Gastroesophageal sphincter (tissue), 3 donors: Measurements from ENCODE around the gene EHD1.

ENCODE experiments used
- CTCF ChIP-seq, 4 experiments: fragments of 200-600 bp in 2 of 4; fragments of 450-650 bp in 2 of 4; sonication (generic) in 1 of 4; IDR thresholded peaks; one replicate each; pipeline ENCODE4 v1.5.1; 2017 to 2019; ENCODE audit warnings: antibody characterized with exemption in 4 of 4, mild to moderate bottlenecking in 2 of 4, moderate library complexity in 2 of 4
- EP300 ChIP-seq: sonication (generic); formaldehyde crosslinking; IDR thresholded peaks from one replicate; pipeline ENCODE4 v1.6.1; 2017; ENCODE audit warnings: antibody characterized with exemption, mild to moderate bottlenecking
- POLR2A ChIP-seq, 2 donors: fragments of 450-650 bp; IDR thresholded peaks; one replicate each; pipeline ENCODE4 v1.6.1; 2017; ENCODE audit warnings: antibody characterized with exemption in 2 of 2, mild to moderate bottlenecking in 2 of 2, moderate library complexity in 1 of 2
- POLR2AphosphoS5 ChIP-seq: sonication (generic); formaldehyde crosslinking; IDR thresholded peaks from one replicate; pipeline ENCODE4 v1.6.1; 2017; ENCODE audit warnings: antibody characterized with exemption

DNA sequence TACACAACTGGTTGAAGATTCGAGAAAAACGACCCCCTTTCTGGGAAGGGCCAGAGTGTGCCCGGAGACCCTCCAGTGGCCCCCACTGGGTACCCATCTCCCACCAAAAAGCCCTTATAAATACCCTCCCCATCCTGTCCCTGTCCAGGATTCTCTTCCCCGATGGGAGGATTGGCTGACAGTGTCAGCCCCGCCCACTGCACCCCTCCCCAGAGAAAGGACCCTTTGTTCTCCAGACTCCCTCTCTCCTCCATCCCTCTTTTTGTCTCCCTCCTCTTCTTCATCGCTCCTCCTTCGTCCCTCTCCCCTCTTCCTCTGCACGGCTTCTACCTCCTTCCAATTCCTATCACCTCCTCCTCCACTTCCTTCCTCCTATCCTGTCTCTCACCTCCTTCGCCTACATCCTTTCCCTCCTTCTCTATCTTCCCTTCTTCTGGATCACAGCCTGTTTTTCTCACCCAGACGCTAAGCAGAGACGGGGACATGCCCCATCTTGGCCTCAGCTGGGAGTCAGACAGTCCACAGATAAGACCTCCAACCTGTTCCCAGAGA lies 54.8 kb downstream of the EHD1 start:
- TF ChIP-seq CTCF (IDR thresholded peaks at IDR 0.05) (no peak), POLR2A (IDR thresholded peaks at IDR 0.05) (no peak), EP300 (no peak), POLR2AphosphoS5 (no peak)
